ENCODE data around the gene TMEM183A. TPM values are rescaled to one million over a fixed set of nuclear protein-coding genes. Genes with fewer than 3 reads are reported as not detected.

Gene TMEM183A
- total and polyA plus RNA-seq, 5 experiments from 2014 or later = 46.2 to 92.0 (median 53.6) TPM

GRCh38 chr1:203035111-203036000, 28.2 kb downstream of the TMEM183A start:
- Mint-ChIP-seq H3K4me1 (peaks cover 4 to 8% (median 5%) of the 10 kb centered on the region in 4 donors), H3K4me3 (no peak overlapping the region), H3K36me3 (no peaks in the 10 kb centered on the region), H3K9me3 (no peaks in the 10 kb centered on the region), H3K27me3 (peaks cover 4 to 11% (median 7%) of the 10 kb centered on the region in 5 donors), H3K27ac (no peak overlapping the region)
- DNase-seq (no peak), ATAC-seq (no peak)
- POLR2A ChIA-PET = interaction anchor here (0.5 kb wide), 1 partner anchor 49 kb away, joined by 5 read pairs; no protein-coding TSS in a partner anchor

- Mint-ChIP-seq H3K27ac (no peak overlapping the region), H3K36me3 (no peaks in the 10 kb centered on the region), H3K9me3 (no peaks in the 10 kb centered on the region), H3K4me3 (no peak overlapping the region), H3K27me3 (peaks cover 4 to 11% (median 7%) of the 10 kb centered on the region in 5 donors), H3K4me1 (peaks cover 4 to 8% (median 5%) of the 10 kb centered on the region in 4 donors)
- POLR2A ChIA-PET = no interaction called here
- ATAC-seq (no peak), DNase-seq (no peak)
Observed at GRCh38 chr1:203036135-203036534, 29.0 kb downstream of the TMEM183A start.

- H3K4me3 Mint-ChIP-seq = no peak overlapping the region
- H3K4me1 Mint-ChIP-seq = peaks cover 4 to 8% (median 4%) of the 10 kb centered on the region in 4 donors
- no peaks in the 10 kb centered on the region for H3K36me3 Mint-ChIP-seq
- H3K27ac Mint-ChIP-seq = no peak overlapping the region
- DNase-seq (no peak), ATAC-seq (no peak)
- POLR2A ChIA-PET = no interaction called here
- no peaks in the 10 kb centered on the region for H3K9me3 Mint-ChIP-seq
- H3K27me3 Mint-ChIP-seq = peaks cover 4 to 11% (median 6%) of the 10 kb centered on the region in 5 donors
Observed at GRCh38 chr1:203036537-203036936, 29.4 kb downstream of the TMEM183A start.

- H3K27me3 Mint-ChIP-seq = peaks cover 4 to 11% (median 6%) of the 10 kb centered on the region in 5 donors
Observed at GRCh38 chr1:203037509-203038190, 30.5 kb downstream of the TMEM183A start.

GRCh38 chr1:203038217-203038741, 31.1 kb downstream of the TMEM183A start:
- Mint-ChIP-seq H3K9me3 (no peaks in the 10 kb centered on the region), H3K27ac (no peak overlapping the region), H3K36me3 (no peaks in the 10 kb centered on the region), H3K27me3 (peaks cover 4 to 11% (median 6%) of the 10 kb centered on the region in 5 donors), H3K4me1 (peaks cover 4 to 8% (median 4%) of the 10 kb centered on the region in 4 donors), H3K4me3 (no peak overlapping the region)
- ATAC-seq (no peak), DNase-seq (no peak)
- POLR2A ChIA-PET = no interaction called here

More at GRCh38 chr1:203037509-203038190, 30.5 kb downstream of the TMEM183A start:
- Mint-ChIP-seq H3K4me1 (peaks cover 4 to 8% (median 4%) of the 10 kb centered on the region in 4 donors), H3K4me3 (no peak overlapping the region), H3K36me3 (no peaks in the 10 kb centered on the region), H3K9me3 (no peaks in the 10 kb centered on the region), H3K27ac (peak overlapping the region in 1 of 10 donors; percentile 30)
- ATAC-seq = no peak
- POLR2A ChIA-PET = no interaction called here
- no peak for DNase-seq

GRCh38 chr1:203038891-203039608, 31.9 kb downstream of the TMEM183A start:
- Mint-ChIP-seq H3K36me3 (no peaks in the 10 kb centered on the region), H3K27me3 (peaks cover 4 to 11% (median 6%) of the 10 kb centered on the region in 5 donors), H3K9me3 (no peaks in the 10 kb centered on the region), H3K27ac (no peak overlapping the region), H3K4me3 (no peak overlapping the region), H3K4me1 (peaks cover 4 to 8% (median 4%) of the 10 kb centered on the region in 4 donors)
- ATAC-seq = peak; percentile 91 to 99
- POLR2A ChIA-PET = no interaction called here
- DNase-seq = peak; percentile 32 to 80 (median 54)

GRCh38 chr1:203039609-203040512, 32.7 kb downstream of the TMEM183A start:
- no peak overlapping the region for H3K4me3 Mint-ChIP-seq
- H3K9me3 Mint-ChIP-seq = no peaks in the 10 kb centered on the region
- POLR2A ChIA-PET = no interaction called here
- H3K27me3 Mint-ChIP-seq = peaks cover 4 to 19% (median 6%) of the 10 kb centered on the region in 5 donors
- peaks cover 4 to 8% (median 4%) of the 10 kb centered on the region in 4 donors for H3K4me1 Mint-ChIP-seq
- ATAC-seq (no peak), DNase-seq (peak in 1 of 10 donors; percentile 27)
- no peak overlapping the region for H3K27ac Mint-ChIP-seq
- no peaks in the 10 kb centered on the region for H3K36me3 Mint-ChIP-seq

GRCh38 chr1:203040513-203041275, 33.5 kb downstream of the TMEM183A start:
- no peak for ATAC-seq
- Mint-ChIP-seq H3K27ac (no peak overlapping the region), H3K36me3 (no peaks in the 10 kb centered on the region)

GRCh38 chr1:203041351-203041932, 34.3 kb downstream of the TMEM183A start:
- no peaks in the 10 kb centered on the region for H3K36me3 Mint-ChIP-seq
- POLR2A ChIA-PET = no interaction called here
- no peaks in the 10 kb centered on the region for H3K9me3 Mint-ChIP-seq
- no peak overlapping the region for H3K4me3 Mint-ChIP-seq
- DNase-seq (peak in 1 of 10 donors; percentile 27), ATAC-seq (no peak)
- H3K27me3 Mint-ChIP-seq = peaks cover 4 to 21% (median 6%) of the 10 kb centered on the region in 5 donors
- H3K4me1 Mint-ChIP-seq = peaks cover 4 to 8% (median 5%) of the 10 kb centered on the region in 4 donors
- H3K27ac Mint-ChIP-seq = peak overlapping the region in 2 of 10 donors; percentile 13 to 41

More at GRCh38 chr1:203040513-203041275, 33.5 kb downstream of the TMEM183A start:
- Mint-ChIP-seq H3K9me3 (no peaks in the 10 kb centered on the region), H3K4me3 (no peak overlapping the region), H3K4me1 (peaks cover 4 to 8% (median 5%) of the 10 kb centered on the region in 4 donors), H3K27me3 (peaks cover 4 to 21% (median 6%) of the 10 kb centered on the region in 5 donors)
- peak in 1 of 10 donors; percentile 11 for DNase-seq
- POLR2A ChIA-PET = no interaction called here

GRCh38 chr1:203043830-203044545, 36.8 kb downstream of the TMEM183A start:
- DNase-seq (peak in 1 of 10 donors; percentile 58), ATAC-seq (no peak)
- H3K27ac Mint-ChIP-seq = no peak overlapping the region
- no peak overlapping the region for H3K4me3 Mint-ChIP-seq
- H3K27me3 Mint-ChIP-seq = peaks cover 4 to 28% (median 7%) of the 10 kb centered on the region in 5 donors
- peaks cover 4 to 7% (median 5%) of the 10 kb centered on the region in 4 donors for H3K4me1 Mint-ChIP-seq
- POLR2A ChIA-PET = interaction anchor here (0.5 kb wide), 1 partner anchor 1114 kb away, joined by 5 read pairs; no protein-coding TSS in a partner anchor
- H3K36me3 Mint-ChIP-seq = no peaks in the 10 kb centered on the region
- H3K9me3 Mint-ChIP-seq = no peaks in the 10 kb centered on the region
